CD8-positive, alpha-beta memory T cell (primary cell): ENCODE data around the gene PPP1R16B. TPM values are rescaled to one million over a fixed set of nuclear protein-coding genes. Genes with fewer than 3 reads are reported as not detected.

ENCODE experiments used
- CTCF ChIA-PET: fragments of 350-600 bp; sonication (Branson Sonifier 250); formaldehyde crosslinking; loops from one replicate; lab custom pipeline; 2021; ENCODE audit warnings: antibody characterized with exemption; lab: Charles Lee
- POLR2A ChIA-PET: fragments of 350-600 bp; sonication (Branson Sonifier 250); formaldehyde crosslinking; loops from one replicate; lab custom pipeline; 2021; ENCODE audit warnings: antibody characterized with exemption; lab: Charles Lee
- DNase-seq, 5 donors: peaks; one replicate each; pipeline versions ENCODE4 v3.0.0 to v3.0.0-alpha.2; 2020 to 2022; ENCODE audit warnings: mixed read lengths in 1 of 5
- H3K27ac ChIP-seq: one replicate; pipeline ENCODE4 v1.7.0; 2013; ENCODE audit warnings: low read depth, mild to moderate bottlenecking, low read length, moderate library complexity
- H3K27me3 ChIP-seq: 2 replicates; pipeline ENCODE4 v1.7.0; 2013; ENCODE audit warnings: low read length, mild to moderate bottlenecking; ENCODE audit not compliant: insufficient read depth, poor library complexity, severe bottlenecking
- H3K36me3 ChIP-seq: 2 replicates; pipeline ENCODE4 v1.7.0; 2013; ENCODE audit warnings: mild to moderate bottlenecking, low read length, moderate library complexity; ENCODE audit not compliant: insufficient read depth
- H3K4me1 ChIP-seq: 2 replicates; pipeline ENCODE4 v1.7.0; 2013; ENCODE audit warnings: mild to moderate bottlenecking, low read length, moderate library complexity; ENCODE audit not compliant: insufficient read depth
- H3K4me3 ChIP-seq: 2 replicates; pipeline ENCODE4 v1.7.0; 2013; ENCODE audit warnings: mild to moderate bottlenecking, low read length
- H3K9me3 ChIP-seq: 2 replicates; pipeline ENCODE4 v1.7.0; 2013; ENCODE audit warnings: mild to moderate bottlenecking, low read length
- H3K27ac Mint-ChIP-seq, 8 donors: one replicate each; pipeline ENCODE4 v1.8.0; 2020 to 2021; ENCODE audit warnings: mixed read lengths in 8 of 8, mild to moderate bottlenecking in 6 of 8, inconsistent platforms in 3 of 8, moderate library complexity in 3 of 8
- H3K27me3 Mint-ChIP-seq, 2 donors: one replicate each; pipeline ENCODE4 v1.8.0; 2020 to 2021; ENCODE audit warnings: mixed read lengths in 2 of 2, mild to moderate bottlenecking in 1 of 2, moderate library complexity in 1 of 2
- H3K36me3 Mint-ChIP-seq, 3 donors: one replicate each; pipeline ENCODE4 v1.8.0; 2020 to 2021; ENCODE audit warnings: mixed read lengths in 3 of 3, inconsistent platforms in 1 of 3, mild to moderate bottlenecking in 1 of 3
- H3K4me1 Mint-ChIP-seq, 3 donors: one replicate each; pipeline ENCODE4 v1.8.0; 2020 to 2021; ENCODE audit warnings: mixed read lengths in 3 of 3, inconsistent platforms in 1 of 3, mild to moderate bottlenecking in 1 of 3
- H3K4me3 Mint-ChIP-seq, 7 donors: one replicate each; pipeline ENCODE4 v1.8.0; 2020 to 2021; ENCODE audit warnings: mixed read lengths in 7 of 7, mild to moderate bottlenecking in 6 of 7, moderate library complexity in 4 of 7, inconsistent platforms in 2 of 7
- H3K9me3 Mint-ChIP-seq, 5 donors: one replicate each; pipeline ENCODE4 v1.8.0; 2020 to 2022; ENCODE audit warnings: mixed read lengths in 5 of 5, mild to moderate bottlenecking in 3 of 5, moderate library complexity in 2 of 5, inconsistent platforms in 1 of 5
- polyA plus RNA-seq: library from polyadenylated mRNA; unstranded; fragments of 300-500 nt; fragmentation: Illumina TruSeq; gene quantifications from one replicate; pipeline ENCODE4 v1.2.3, GENCODE V29; 2021
- total RNA-seq, 2 experiments: library from RNA; stranded (reverse); gene quantifications; one replicate each; pipeline ENCODE4 v1.2.3, GENCODE V29; 2021

The PPP1R16B gene
- total and polyA plus RNA-seq, 3 experiments from 2014 or later, result 40.2 to 171 (median 167) TPM

DNA sequence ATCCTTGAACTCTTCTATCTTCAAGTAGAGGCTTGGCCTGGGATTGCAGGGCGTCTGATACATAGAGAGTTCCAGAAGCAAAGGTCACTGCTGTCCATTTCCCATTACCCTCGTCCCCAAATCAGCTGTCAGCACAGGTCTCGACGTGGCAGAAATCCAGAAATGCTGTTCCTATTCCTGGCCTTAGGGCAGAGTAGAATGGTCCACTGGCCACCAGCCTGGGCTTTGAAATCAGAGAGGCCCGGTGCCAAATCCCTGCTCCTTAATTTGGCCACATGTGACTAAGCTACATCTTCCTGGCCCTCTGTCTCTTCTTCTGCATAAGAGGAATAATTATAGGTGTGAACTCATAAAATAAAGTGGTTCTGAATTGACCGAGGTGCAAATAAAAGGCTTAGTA is 79.9 kb downstream of the PPP1R16B start:
- no peaks in the 10 kb centered on the region for H3K9me3 Mint-ChIP-seq
- ChIA-PET CTCF (interaction anchor here (1.0 to 3.1 kb wide), 3 partner anchors 12 to 94 kb away, joined by 3 to 10 read pairs (median 4); no protein-coding TSS in a partner anchor), POLR2A (interaction anchor here (1.7 kb wide), 1 partner anchor 79 kb away, joined by 4 read pairs; no protein-coding TSS in a partner anchor)

DNA sequence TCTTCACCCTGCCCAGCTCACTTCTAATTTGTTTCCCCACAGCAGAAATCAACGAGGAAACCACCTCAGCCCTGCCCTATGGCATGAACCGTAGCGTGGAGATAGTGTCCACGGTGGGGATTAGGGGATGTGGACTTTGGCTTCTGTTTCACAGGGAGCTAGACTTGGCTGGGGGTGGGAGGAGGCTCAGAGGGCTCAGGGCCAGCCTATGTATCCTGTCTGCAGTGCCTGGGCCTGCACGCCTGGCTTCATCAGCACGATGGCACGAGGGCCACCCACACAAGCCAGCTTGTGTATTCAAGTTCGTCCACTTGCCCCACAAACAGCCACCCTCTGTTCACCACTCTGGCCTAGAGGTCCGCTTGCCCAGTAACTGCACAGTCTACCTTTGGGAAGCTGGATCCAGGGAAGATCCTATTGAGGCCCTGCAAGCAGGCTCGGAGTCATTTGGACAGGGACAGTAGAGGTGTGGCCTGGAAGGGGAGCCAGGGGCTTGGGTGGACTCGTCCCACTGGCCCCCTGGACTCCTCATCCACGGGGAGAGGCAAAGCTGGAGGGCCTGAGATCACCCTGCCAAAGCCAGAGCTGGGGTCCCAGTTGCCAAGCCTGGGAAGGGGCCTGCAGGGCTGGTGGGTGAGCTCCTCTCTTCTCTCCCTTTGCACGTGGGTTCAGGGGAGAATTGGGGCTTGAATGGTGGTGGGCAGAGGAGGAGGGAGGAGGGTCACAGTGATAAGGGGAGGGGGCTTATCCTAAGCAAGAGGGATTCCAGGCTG is 82.7 kb downstream of the PPP1R16B start:
- CTCF ChIA-PET, result interaction anchor here (1.1 to 3.1 kb wide), 7 partner anchors 9 to 98 kb away, joined by 3 to 10 read pairs (median 4); partner anchors contain the start of gene PPP1R16B
- POLR2A ChIA-PET, result no interaction called here
- Histone ChIP-seq H3K27me3 (no peaks in the 10 kb centered on the region), H3K36me3 (no peaks in the 10 kb centered on the region), H3K27ac (no peak overlapping the region), H3K4me1 (peaks cover 13% of the 10 kb centered on the region), H3K9me3 (no peaks in the 10 kb centered on the region), H3K4me3 (no peak overlapping the region)
- H3K9me3 Mint-ChIP-seq, result no peaks in the 10 kb centered on the region
- no peak overlapping the region for H3K4me3 Mint-ChIP-seq
- peaks cover 0 to 56% (median 0%) of the 10 kb centered on the region in 3 donors for H3K36me3 Mint-ChIP-seq
- H3K27me3 Mint-ChIP-seq, result no peaks in the 10 kb centered on the region
- peaks cover 35 to 82% (median 42%) of the 10 kb centered on the region in 3 donors for H3K4me1 Mint-ChIP-seq
- no peak for DNase-seq
- peak overlapping the region in 7 of 8 donors; percentile 6 to 75 (median 46) for H3K27ac Mint-ChIP-seq

More for the DNA sequence above, 79.9 kb downstream of the PPP1R16B start:
- no peak overlapping the region for H3K4me3 Mint-ChIP-seq
- peak overlapping the region in 2 of 8 donors; percentile 13 to 69 for H3K27ac Mint-ChIP-seq
- no peaks in the 10 kb centered on the region for H3K9me3 ChIP-seq
- no peaks in the 10 kb centered on the region for H3K36me3 ChIP-seq
- H3K36me3 Mint-ChIP-seq, result peaks cover 0 to 56% (median 2%) of the 10 kb centered on the region in 3 donors
- no peaks in the 10 kb centered on the region for H3K27me3 ChIP-seq
- H3K27me3 Mint-ChIP-seq, result peaks cover 0 to 2% of the 10 kb centered on the region in 2 donors
- no peak overlapping the region for H3K4me3 ChIP-seq
- H3K4me1 ChIP-seq, result peaks cover 19% of the 10 kb centered on the region
- DNase-seq, result peak in 1 of 5 donors; percentile 30
- H3K4me1 Mint-ChIP-seq, result peaks cover 49 to 86% (median 58%) of the 10 kb centered on the region in 3 donors
- H3K27ac ChIP-seq, result no peak overlapping the region

DNA sequence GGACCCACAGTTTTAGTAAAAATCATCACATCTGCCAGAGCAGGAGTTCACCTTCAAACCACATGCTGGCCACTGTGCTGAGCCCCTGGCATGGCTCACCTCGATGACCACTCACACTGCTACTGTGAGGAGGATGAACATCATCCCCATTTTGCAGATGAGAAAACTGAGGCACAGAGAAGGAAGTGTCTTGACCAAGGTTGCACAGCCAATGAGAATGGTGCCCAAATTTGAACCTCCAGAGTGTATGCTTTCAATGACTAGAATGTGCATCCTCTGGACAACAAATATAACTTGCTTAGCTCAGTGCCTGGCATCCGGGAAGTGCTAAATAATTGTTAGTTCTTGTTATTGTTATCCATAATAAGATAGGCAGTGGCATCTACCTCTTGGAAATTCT is 83.6 kb downstream of the PPP1R16B start:
- H3K27me3 ChIP-seq, result no peaks in the 10 kb centered on the region
- H3K9me3 ChIP-seq, result no peaks in the 10 kb centered on the region
- Mint-ChIP-seq H3K4me3 (no peak overlapping the region), H3K4me1 (peaks cover 36 to 82% (median 42%) of the 10 kb centered on the region in 3 donors), H3K36me3 (peaks cover 0 to 55% (median 0%) of the 10 kb centered on the region in 3 donors), H3K27me3 (no peaks in the 10 kb centered on the region), H3K9me3 (no peaks in the 10 kb centered on the region), H3K27ac (peak overlapping the region in 7 of 8 donors; percentile 21 to 96 (median 58))
- POLR2A ChIA-PET, result interaction anchor here (0.7 kb wide), 1 partner anchor 68 kb away, joined by 3 read pairs; no protein-coding TSS in a partner anchor
- H3K36me3 ChIP-seq, result no peaks in the 10 kb centered on the region
- no peak overlapping the region for H3K4me3 ChIP-seq
- H3K4me1 ChIP-seq, result peaks cover 14% of the 10 kb centered on the region
- no peak overlapping the region for H3K27ac ChIP-seq
- CTCF ChIA-PET, result interaction anchor here (1.6 kb wide), 1 partner anchor 84 kb away, joined by 5 read pairs; the partner anchor contains the start of gene PPP1R16B
- peak in 1 of 5 donors; percentile 25 for DNase-seq

DNA sequence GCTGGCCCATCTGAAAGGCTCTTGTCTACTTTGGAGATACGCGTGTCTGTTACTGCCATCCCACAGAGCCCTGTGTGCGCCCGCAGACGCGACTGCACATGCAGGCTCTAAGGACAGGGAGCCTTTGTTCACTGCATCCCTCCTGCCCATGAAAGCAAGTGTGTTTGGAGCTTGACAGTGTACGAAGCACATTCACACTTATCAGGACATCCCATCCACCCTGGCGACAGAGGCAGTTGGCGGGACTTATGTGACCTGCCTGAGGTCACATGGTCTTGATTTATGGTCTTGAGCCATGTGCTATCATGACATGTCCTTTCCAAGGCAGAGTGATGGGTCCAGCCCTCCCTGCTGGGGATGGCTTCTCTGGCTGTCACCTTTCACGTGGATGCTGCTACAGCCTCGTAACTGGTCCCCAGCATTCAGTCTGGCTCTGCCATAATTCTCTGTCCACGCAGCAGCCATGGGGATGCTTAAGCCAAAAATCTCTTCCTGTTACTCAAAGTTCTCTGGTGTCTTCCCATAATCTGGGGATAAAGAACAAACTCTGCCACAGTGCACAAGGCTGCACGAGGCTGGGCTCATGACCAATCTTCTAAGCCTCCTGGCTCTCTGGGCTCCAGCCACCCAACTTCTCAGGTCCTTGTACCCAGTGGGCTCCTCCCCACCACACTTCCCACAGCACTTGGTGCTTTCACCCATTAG is 84.4 kb downstream of the PPP1R16B start:
- CTCF ChIA-PET, result interaction anchor here (5.1 to 5.9 kb wide), 2 partner anchors 9 to 30 kb away, joined by 38 to 51 read pairs; no protein-coding TSS in a partner anchor
- no peaks in the 10 kb centered on the region for H3K27me3 Mint-ChIP-seq
- Histone ChIP-seq H3K4me3 (no peak overlapping the region), H3K27me3 (no peaks in the 10 kb centered on the region), H3K4me1 (peaks cover 14% of the 10 kb centered on the region), H3K9me3 (no peaks in the 10 kb centered on the region), H3K36me3 (no peaks in the 10 kb centered on the region), H3K27ac (no peak overlapping the region)
- peaks cover 0 to 57% (median 0%) of the 10 kb centered on the region in 3 donors for H3K36me3 Mint-ChIP-seq
- POLR2A ChIA-PET, result no interaction called here
- H3K27ac Mint-ChIP-seq, result peak overlapping the region; percentile 63 to 88 (median 76)
- H3K9me3 Mint-ChIP-seq, result no peaks in the 10 kb centered on the region
- no peak overlapping the region for H3K4me3 Mint-ChIP-seq
- H3K4me1 Mint-ChIP-seq, result peaks cover 39 to 84% (median 46%) of the 10 kb centered on the region in 3 donors
- DNase-seq, result no peak

DNA sequence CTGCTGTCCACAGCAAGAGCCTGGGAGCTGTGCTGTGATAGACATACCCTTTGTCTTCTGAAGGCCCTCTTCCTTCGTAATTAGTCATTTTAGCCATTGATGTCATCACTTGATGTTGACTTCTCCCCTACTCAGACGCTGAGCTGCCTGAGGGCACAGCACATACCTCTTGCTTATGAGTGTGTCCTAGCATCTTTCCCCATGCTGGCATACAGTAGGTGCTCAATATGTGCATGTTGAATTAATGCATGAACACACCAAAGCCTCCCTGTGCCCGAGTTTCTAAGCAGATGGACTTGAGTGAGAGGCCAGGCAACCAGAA is 85.0 kb downstream of the PPP1R16B start:
- Mint-ChIP-seq H3K27ac (peak overlapping the region in 7 of 8 donors; percentile 63 to 87 (median 71)), H3K27me3 (no peaks in the 10 kb centered on the region), H3K4me1 (peaks cover 38 to 80% (median 46%) of the 10 kb centered on the region in 3 donors), H3K4me3 (no peak overlapping the region), H3K9me3 (no peaks in the 10 kb centered on the region), H3K36me3 (peaks cover 0 to 55% (median 0%) of the 10 kb centered on the region in 3 donors)
- POLR2A ChIA-PET, result no interaction called here
- Histone ChIP-seq H3K36me3 (no peaks in the 10 kb centered on the region), H3K4me1 (peaks cover 14% of the 10 kb centered on the region), H3K27me3 (no peaks in the 10 kb centered on the region), H3K9me3 (no peaks in the 10 kb centered on the region), H3K4me3 (no peak overlapping the region), H3K27ac (no peak overlapping the region)
- CTCF ChIA-PET, result interaction anchor here (4.9 to 5.9 kb wide), 3 partner anchors 9 to 100 kb away, joined by 38 to 51 read pairs (median 48); no protein-coding TSS in a partner anchor
- DNase-seq, result no peak

DNA sequence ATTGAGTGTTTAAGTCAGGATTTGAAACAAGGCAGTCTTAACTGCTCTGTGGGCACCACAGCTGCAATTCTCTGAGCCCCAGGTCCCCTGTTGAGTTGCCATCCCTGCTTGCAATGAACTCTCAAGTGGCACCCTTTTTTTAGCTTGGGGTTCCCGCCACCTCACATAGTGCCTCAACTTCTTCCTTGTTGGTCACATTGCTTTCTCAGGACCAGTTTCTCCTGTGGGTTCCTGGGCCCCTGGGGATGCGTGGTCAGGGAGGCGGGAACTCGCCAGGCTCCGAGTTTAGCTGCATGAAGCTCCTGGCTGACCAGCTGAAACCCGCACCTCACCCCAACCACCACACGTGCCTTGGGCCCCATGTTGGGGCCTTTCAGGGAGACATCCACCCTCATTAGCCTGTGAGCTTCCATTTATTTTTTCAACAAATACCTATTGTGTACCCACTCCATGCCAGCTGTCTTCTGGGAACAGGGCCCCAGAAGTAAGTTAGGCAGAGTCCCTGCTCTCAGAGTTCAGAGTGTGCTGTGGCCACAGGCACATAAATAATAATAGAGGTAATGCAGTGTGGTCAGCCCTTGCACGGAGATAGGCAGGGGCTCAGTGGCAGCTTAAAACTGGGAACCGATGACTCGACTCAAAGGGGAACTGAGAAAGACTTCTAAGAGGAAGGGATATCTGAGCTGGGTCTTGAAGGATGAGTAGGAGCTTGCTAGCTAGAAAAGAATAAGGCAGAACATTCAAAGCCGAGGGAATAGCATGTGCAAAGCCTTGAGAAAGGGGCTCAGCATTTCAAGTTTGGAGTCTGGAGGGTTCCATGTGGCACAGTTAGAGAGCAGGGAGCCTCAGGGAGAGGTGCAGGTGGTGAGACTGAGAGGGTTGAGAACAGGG is 86.8 kb downstream of the PPP1R16B start:
- no peak overlapping the region for H3K4me3 ChIP-seq
- Mint-ChIP-seq H3K36me3 (peaks cover 0 to 62% (median 4%) of the 10 kb centered on the region in 3 donors), H3K4me1 (peaks cover 33 to 74% (median 44%) of the 10 kb centered on the region in 3 donors), H3K4me3 (peak overlapping the region in 3 of 7 donors; percentile 2 to 83 (median 10)), H3K27me3 (no peaks in the 10 kb centered on the region), H3K9me3 (no peaks in the 10 kb centered on the region), H3K27ac (peak overlapping the region; percentile 93 to 99 (median 96))
- no peaks in the 10 kb centered on the region for H3K9me3 ChIP-seq
- H3K27me3 ChIP-seq, result no peaks in the 10 kb centered on the region
- H3K4me1 ChIP-seq, result peaks cover 14% of the 10 kb centered on the region
- no peak overlapping the region for H3K27ac ChIP-seq
- DNase-seq, result no peak
- peaks cover 3% of the 10 kb centered on the region for H3K36me3 ChIP-seq
- CTCF ChIA-PET, result interaction anchor here (0.9 to 5.9 kb wide), 31 partner anchors 9 to 249 kb away, joined by 3 to 51 read pairs (median 5); partner anchors contain the start of gene PPP1R16B
- POLR2A ChIA-PET, result interaction anchor here (0.5 to 3.0 kb wide), 9 partner anchors 9 to 87 kb away, joined by 3 to 32 read pairs (median 7); partner anchors contain the start of gene PPP1R16B
